ENCODE data around the gene CFDP1.

The CFDP1 gene

DNA sequence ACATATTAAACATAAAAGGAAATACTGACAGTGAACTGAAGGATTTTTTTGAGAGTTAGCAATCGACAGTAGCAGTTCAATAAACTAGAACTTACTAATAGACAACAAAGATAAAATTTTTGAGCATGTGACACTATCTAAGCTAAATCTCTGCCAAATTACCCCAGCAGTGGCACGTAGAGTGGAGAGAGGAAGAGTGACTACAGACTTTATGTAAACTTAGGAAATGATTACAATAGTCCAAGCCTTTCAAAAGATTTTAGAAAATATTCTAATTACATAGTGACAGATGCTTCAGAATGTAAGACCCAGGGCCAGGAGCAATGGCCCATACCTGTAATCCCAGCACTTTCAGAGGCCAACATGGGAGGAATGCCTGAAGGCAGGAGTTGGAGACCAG, 52.4 kb downstream of the CFDP1 start:
- no peak for TF ChIP-seq CTCF (IDR thresholded peaks at IDR 0.05; ENCODE audit: low read depth, low read length)
- no peak for DNase-seq (ENCODE audit: low read depth, low spot score)
- H3K4me3 ChIP-seq (ENCODE audit: low read depth, low read length), result no peak overlapping the region
- in situ Hi-C loops (cut with HindIII; ENCODE audit: low sequenced_read_pairs), result loop anchor here (25.0 kb wide), 1 partner anchor 144 kb away; no protein-coding TSS in a partner anchor

DNA sequence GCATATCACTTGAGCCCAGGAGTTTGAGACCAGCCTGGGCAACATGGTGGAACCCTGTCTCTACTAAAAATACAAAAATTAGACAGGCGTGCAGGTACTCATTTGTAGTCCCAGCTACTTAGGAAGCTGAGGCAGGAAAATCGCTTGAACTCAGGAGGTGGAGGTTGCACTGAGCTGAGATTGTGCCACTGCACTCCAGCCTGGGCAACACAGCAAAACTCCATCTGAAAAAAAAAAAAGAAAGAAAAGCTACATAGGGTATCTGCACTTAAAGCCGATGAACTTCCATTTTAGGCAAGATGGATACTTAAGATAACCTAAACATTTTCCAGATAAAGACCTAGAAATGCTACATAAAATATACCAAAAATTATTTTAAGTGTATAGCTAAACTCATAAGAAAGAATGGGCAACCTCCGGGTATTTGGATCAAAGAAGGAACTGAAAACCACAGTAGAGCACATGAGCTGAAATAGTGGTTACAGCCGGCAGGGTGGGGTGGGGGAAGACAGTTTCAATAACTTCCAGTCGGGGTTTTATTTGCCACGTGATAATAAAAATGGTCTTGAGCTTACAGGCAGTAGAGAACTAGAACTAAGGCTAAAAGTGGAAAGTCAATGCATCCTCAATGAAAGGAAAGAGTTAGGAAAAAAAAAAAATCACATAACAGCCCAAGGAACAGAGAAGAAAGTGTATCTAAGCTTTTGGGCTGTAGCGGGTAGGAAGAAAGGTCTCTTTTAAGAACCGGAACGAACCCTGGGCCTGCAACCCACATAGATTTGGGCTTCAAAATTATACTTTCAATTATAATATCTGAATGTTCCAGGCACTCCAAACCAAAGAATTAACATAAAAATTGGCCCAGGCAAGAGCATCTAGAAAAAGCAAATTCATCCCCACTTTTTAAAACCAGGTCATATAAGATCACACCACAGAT, 53.1 kb downstream of the CFDP1 start:
- in situ Hi-C loops (cut with HindIII; ENCODE audit: low sequenced_read_pairs), result loop anchor here (25.0 kb wide), 1 partner anchor 143 kb away; no protein-coding TSS in a partner anchor

GRCh38 chr16:75379339-75379738, 54.0 kb downstream of the CFDP1 start:
- no peak for TF ChIP-seq CTCF (IDR thresholded peaks at IDR 0.05; ENCODE audit: low read depth, low read length)
- in situ Hi-C loops (cut with HindIII; ENCODE audit: low sequenced_read_pairs), result loop anchor here (25.0 kb wide), 1 partner anchor 142 kb away; no protein-coding TSS in a partner anchor
- DNase-seq (ENCODE audit: low read depth, low spot score), result no peak
- no peak overlapping the region for H3K4me3 ChIP-seq (ENCODE audit: low read depth, low read length)

More for the DNA sequence above, 53.1 kb downstream of the CFDP1 start:
- no peak overlapping the region for H3K4me3 ChIP-seq (ENCODE audit: low read depth, low read length)
- no peak for TF ChIP-seq CTCF (IDR thresholded peaks at IDR 0.05; ENCODE audit: low read depth, low read length)
- DNase-seq (ENCODE audit: low read depth, low spot score), result no peak

GRCh38 chr16:75378616-75379015, 54.7 kb downstream of the CFDP1 start:
- no peak overlapping the region for H3K4me3 ChIP-seq (ENCODE audit: low read depth, low read length)
- no peak for DNase-seq (ENCODE audit: low read depth, low spot score)
- in situ Hi-C loops (cut with HindIII; ENCODE audit: low sequenced_read_pairs), result loop anchor here (25.0 kb wide), 1 partner anchor 141 kb away; no protein-coding TSS in a partner anchor
- no peak for TF ChIP-seq CTCF (IDR thresholded peaks at IDR 0.05; ENCODE audit: low read depth, low read length)

GRCh38 chr16:75377729-75378386, 55.4 kb downstream of the CFDP1 start:
- in situ Hi-C loops (cut with HindIII; ENCODE audit: low sequenced_read_pairs), result loop anchor here (25.0 kb wide), 1 partner anchor 141 kb away; no protein-coding TSS in a partner anchor
- peak; percentile 98 for DNase-seq (ENCODE audit: low read depth, low spot score)
- no peak overlapping the region for H3K4me3 ChIP-seq (ENCODE audit: low read depth, low read length)
- no peak for TF ChIP-seq CTCF (IDR thresholded peaks at IDR 0.05; ENCODE audit: low read depth, low read length)

DNA sequence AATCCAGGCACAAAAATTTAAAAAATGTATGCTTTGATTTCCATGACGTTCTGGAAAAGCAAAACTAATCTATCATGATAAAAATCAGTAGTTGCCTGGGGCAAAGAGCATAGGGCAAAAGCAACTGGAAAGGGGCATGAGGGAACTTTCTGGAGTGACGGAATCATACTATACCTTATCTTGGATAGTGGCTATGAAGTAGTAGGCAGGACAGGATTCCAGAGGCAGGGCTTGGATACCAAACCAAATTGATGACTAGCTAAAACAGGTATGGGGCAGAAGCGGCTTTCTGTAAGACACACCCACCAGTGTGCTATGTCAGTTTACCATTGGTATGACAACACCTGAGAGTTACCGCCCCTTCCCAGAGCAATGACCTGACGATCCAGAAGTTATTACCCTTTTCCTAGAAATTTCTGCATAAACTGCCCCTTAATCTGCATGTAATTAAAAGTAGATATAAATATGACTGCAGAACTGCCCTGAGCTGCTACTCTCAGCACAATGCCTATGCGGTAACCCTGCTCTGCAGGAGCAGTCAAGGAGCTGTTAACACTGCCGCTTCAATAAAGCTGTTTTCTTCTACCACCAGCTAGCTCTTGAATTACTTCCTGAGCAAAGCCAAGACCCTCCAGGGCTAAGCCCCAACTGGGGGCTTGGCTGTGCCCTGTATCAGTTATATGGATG, 56.7 kb downstream of the CFDP1 start:
- no peak for TF ChIP-seq CTCF (IDR thresholded peaks at IDR 0.05; ENCODE audit: low read depth, low read length)
- no peak for DNase-seq (ENCODE audit: low read depth, low spot score)
- in situ Hi-C loops (cut with HindIII; ENCODE audit: low sequenced_read_pairs), result loop anchor here (25.0 kb wide), 1 partner anchor 139 kb away; no protein-coding TSS in a partner anchor
- H3K4me3 ChIP-seq (ENCODE audit: low read depth, low read length), result no peak overlapping the region
